GM23248 (cell line): ENCODE data around the gene ALDOA.

Experiments used
- EZH2 ChIP-seq: fragments of 200-600 bp; sonication (generic); IDR thresholded peaks from 2 replicates; pipeline ENCODE4 v1.6.1; 2018; ENCODE audit warnings: antibody characterized with exemption, mild to moderate bottlenecking; ENCODE audit not compliant: insufficient read depth, poor library complexity, severe bottlenecking
- EZH2phosphoT487 ChIP-seq: fragments of 200-600 bp; sonication (generic); IDR thresholded peaks from 2 replicates; pipeline ENCODE4 v1.6.1; 2018; ENCODE audit warnings: antibody characterized with exemption, moderate library complexity, mild to moderate bottlenecking, low read depth; ENCODE audit not compliant: insufficient read depth

GRCh38 chr16:30032083-30032819 is 33.3 kb upstream of the ALDOA start:
- no peak for TF ChIP-seq EZH2
- no peak for TF ChIP-seq EZH2phosphoT487
